ENCODE results near the gene CHRNB2. TPM values are rescaled to one million over a fixed set of nuclear protein-coding genes. Genes with fewer than 3 reads are reported as not detected.

CHRNB2 gene
- total RNA-seq, 1 donor from 2014 or later = 0.74 TPM

GRCh38 chr1:154616659-154617345 lies 49.2 kb downstream of the CHRNB2 start:
- H3K9me3 ChIP-seq = no peaks in the 10 kb centered on the region
- no peak overlapping the region for H3K4me3 ChIP-seq
- DNase-seq (ENCODE audit: extremely low spot score in 2 of 2) = no peak
- no peaks in the 10 kb centered on the region for H3K36me3 ChIP-seq
- H3K4me1 ChIP-seq = no peaks in the 10 kb centered on the region
- TF ChIP-seq POLR2AphosphoS5 (IDR thresholded peaks at IDR 0.05; ENCODE audit: insufficient read depth in 1 of 2, low read depth in 1 of 2) = no peak
- no peak for TF ChIP-seq CTCF (IDR thresholded peaks at IDR 0.05)
- no peak for TF ChIP-seq POLR2A (IDR thresholded peaks at IDR 0.05)
- H3K27ac ChIP-seq = no peak overlapping the region
- intact Hi-C loops (cut with DNase I) = no loop called here
- no peaks in the 10 kb centered on the region for H3K27me3 ChIP-seq

DNA sequence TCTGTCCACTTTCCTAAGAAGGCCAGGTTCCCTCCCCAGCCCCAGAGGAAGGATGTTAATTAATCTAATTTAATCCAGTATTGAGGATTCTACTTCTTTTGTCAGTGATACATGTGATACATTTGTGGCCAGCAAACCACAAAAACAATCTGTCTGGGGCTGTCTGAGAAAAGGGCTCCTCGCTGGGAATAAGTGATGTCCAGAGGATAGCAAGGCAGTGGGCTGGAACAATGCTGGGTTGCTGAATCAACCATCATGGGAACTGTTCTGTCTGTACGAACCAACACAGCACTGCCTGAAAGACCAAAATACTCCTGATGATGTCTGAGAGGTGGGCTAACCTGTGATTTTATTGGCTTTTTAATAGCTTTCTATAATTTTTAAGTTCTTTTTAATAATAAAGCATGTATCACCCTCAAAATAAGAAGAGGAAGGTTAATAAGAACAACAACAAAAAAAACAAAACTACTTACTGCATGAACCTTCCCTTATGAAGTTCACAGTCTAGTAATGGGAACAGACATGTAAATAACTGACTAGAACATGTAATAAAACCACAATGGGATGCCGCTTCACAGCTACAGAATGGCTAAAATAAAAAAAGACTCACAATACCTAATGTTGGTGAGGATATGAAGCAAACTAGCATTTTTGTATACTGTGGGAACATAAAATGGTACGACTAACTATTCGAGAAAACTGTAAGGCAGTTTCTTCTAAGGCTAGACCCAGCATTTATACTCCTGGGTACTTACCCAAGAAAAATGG lies 51.8 kb downstream of the CHRNB2 start:
- DNase-seq (ENCODE audit: extremely low spot score in 2 of 2) = no peak
- Histone ChIP-seq H3K27me3 (no peaks in the 10 kb centered on the region), H3K36me3 (no peaks in the 10 kb centered on the region), H3K4me1 (no peaks in the 10 kb centered on the region), H3K9me3 (no peaks in the 10 kb centered on the region), H3K27ac (no peak overlapping the region), H3K4me3 (no peak overlapping the region)
- intact Hi-C loops (cut with DNase I) = no loop called here
- no peak for TF ChIP-seq CTCF (IDR thresholded peaks at IDR 0.05)
- no peak for TF ChIP-seq POLR2A (IDR thresholded peaks at IDR 0.05)
- no peak for TF ChIP-seq POLR2AphosphoS5 (IDR thresholded peaks at IDR 0.05; ENCODE audit: insufficient read depth in 1 of 2, low read depth in 1 of 2)

- no peak for DNase-seq (ENCODE audit: extremely low spot score in 2 of 2)
- TF ChIP-seq POLR2A (IDR thresholded peaks at IDR 0.05) (no peak), CTCF (IDR thresholded peaks at IDR 0.05) (no peak), POLR2AphosphoS5 (IDR thresholded peaks at IDR 0.05; ENCODE audit: insufficient read depth in 1 of 2, low read depth in 1 of 2) (no peak)
- intact Hi-C loops (cut with DNase I) = no loop called here
- no peaks in the 10 kb centered on the region for H3K27me3 ChIP-seq
- H3K9me3 ChIP-seq = no peaks in the 10 kb centered on the region
- H3K4me1 ChIP-seq = no peaks in the 10 kb centered on the region
- no peak overlapping the region for H3K4me3 ChIP-seq
- no peak overlapping the region for H3K27ac ChIP-seq
- H3K36me3 ChIP-seq = no peaks in the 10 kb centered on the region
These were observed 53.2 kb downstream of the CHRNB2 start for GRCh38 chr1:154620751-154621150.

DNA sequence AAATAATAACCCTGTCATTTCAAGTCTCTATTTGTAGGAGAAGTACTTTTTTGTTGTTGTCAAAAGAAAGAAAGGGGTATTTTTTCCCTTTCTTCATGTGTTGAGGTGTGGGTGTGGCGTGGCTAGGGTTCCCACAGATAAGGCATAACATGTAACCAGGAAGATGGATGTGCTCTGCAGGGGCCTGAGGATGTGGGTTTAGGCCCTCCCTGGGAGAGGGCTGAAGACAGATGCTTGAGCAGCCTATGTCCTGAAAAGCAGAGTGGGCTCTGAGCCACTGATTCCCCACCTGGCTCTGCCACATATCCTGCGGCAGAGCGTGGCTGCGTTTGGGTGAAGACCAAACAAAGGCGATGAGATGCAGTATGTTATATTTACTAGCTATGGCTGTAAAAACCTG lies 54.3 kb downstream of the CHRNB2 start:
- TF ChIP-seq CTCF (IDR thresholded peaks at IDR 0.05) (no peak), POLR2A (IDR thresholded peaks at IDR 0.05) (no peak)
- Histone ChIP-seq H3K4me1 (peaks cover 9% of the 10 kb centered on the region), H3K27me3 (no peaks in the 10 kb centered on the region)

DNA sequence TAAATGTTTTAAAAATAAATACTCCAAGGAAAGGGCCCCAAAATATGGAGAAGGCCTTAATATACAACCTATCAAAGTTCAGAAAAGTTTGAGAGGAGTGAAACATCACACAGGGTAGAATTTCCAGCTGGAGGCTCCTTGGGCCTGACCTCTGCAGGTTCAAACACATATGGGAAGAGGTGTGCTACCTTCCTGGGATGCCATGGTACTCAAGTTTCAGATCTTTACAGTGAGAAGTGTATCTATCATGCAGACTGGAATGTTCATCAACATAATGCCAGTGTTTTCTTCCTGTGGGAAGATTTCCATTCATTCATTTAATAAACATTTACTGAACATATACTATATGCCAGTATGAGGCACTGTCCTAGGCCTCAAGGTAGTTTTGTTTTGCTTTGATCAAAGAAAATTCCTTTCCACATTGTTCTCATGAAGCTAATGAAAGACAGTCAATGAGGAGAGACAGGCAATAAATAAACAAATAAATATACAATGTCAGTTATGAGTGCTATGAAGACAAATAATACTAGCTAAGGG lies 55.0 kb downstream of the CHRNB2 start:
- Histone ChIP-seq H3K4me1 (peaks cover 14% of the 10 kb centered on the region), H3K27me3 (no peaks in the 10 kb centered on the region), H3K4me3 (no peak overlapping the region), H3K36me3 (no peaks in the 10 kb centered on the region), H3K27ac (no peak overlapping the region), H3K9me3 (no peaks in the 10 kb centered on the region)
- intact Hi-C loops (cut with DNase I) = no loop called here
- no peak for TF ChIP-seq POLR2A (IDR thresholded peaks at IDR 0.05)
- no peak for TF ChIP-seq CTCF (IDR thresholded peaks at IDR 0.05)
- no peak for TF ChIP-seq POLR2AphosphoS5 (IDR thresholded peaks at IDR 0.05; ENCODE audit: insufficient read depth in 1 of 2, low read depth in 1 of 2)
- DNase-seq (ENCODE audit: extremely low spot score in 2 of 2) = no peak

More for the DNA sequence above, 54.3 kb downstream of the CHRNB2 start:
- intact Hi-C loops (cut with DNase I) = no loop called here
- H3K27ac ChIP-seq = no peak overlapping the region
- H3K4me3 ChIP-seq = no peak overlapping the region
- no peaks in the 10 kb centered on the region for H3K36me3 ChIP-seq
- no peak for DNase-seq (ENCODE audit: extremely low spot score in 2 of 2)
- H3K9me3 ChIP-seq = no peaks in the 10 kb centered on the region
